ENCODE data around the gene OR10H1.

- no peak for TF ChIP-seq ETV6 (CRISPR knock-in tag; IDR thresholded peaks at IDR 0.05)
- no peak for TF ChIP-seq MAX (CRISPR knock-in tag; IDR thresholded peaks at IDR 0.05)
- no peak for TF ChIP-seq KAT7 (CRISPR knock-in tag; IDR thresholded peaks at IDR 0.05; ENCODE audit: borderline replicate concordance)
- TF ChIP-seq CTCF (IDR thresholded peaks at IDR 0.05): no peak
Observed at GRCh38 chr19:15837221-15837731, 21.8 kb upstream of the OR10H1 start.
